ENCODE results near the gene RASA2.

RASA2 gene, protein sequence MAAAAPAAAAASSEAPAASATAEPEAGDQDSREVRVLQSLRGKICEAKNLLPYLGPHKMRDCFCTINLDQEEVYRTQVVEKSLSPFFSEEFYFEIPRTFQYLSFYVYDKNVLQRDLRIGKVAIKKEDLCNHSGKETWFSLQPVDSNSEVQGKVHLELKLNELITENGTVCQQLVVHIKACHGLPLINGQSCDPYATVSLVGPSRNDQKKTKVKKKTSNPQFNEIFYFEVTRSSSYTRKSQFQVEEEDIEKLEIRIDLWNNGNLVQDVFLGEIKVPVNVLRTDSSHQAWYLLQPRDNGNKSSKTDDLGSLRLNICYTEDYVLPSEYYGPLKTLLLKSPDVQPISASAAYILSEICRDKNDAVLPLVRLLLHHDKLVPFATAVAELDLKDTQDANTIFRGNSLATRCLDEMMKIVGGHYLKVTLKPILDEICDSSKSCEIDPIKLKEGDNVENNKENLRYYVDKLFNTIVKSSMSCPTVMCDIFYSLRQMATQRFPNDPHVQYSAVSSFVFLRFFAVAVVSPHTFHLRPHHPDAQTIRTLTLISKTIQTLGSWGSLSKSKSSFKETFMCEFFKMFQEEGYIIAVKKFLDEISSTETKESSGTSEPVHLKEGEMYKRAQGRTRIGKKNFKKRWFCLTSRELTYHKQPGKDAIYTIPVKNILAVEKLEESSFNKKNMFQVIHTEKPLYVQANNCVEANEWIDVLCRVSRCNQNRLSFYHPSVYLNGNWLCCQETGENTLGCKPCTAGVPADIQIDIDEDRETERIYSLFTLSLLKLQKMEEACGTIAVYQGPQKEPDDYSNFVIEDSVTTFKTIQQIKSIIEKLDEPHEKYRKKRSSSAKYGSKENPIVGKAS

DNA sequence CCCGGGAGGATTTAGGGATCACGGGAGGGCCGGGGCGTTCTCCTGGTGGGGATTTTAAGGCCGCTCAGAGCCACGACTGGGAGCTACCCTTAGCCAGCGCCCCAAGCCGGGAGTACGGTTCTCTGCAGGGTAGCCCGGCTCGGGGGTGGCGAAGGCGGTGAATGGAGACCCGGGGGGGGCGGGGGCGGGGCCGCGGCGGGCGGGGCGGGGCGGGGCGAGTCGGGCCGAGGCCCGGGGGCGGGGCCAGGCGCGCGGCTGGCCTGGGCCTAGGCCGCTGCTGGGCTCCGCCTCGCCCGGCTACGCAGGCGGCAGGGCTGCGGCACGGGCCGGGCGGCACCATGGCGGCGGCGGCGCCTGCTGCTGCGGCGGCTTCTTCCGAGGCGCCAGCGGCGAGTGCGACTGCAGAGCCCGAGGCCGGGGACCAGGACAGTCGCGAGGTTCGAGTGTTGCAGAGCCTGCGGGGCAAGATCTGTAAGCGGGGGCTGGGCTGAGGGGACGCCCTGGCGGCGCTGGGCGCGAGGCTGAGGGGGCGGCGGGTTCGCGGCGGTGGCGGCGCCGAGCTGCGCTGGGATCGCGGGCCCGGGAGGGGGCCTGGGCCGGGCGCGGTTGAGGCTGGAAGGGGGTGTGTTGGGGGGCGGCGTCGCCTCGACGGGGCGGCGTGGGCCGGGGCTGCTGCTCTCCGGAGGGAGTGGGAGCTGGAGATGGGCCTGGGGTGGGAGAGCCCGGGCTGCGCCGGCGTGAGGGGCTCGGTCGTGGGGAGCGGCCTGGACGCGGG is at the start of gene RASA2:
RASA2 (plus strand) TSS at position 282 of the 775 bp plus-strand sequence; CDS start at position 339, 57 bp downstream.
- peak; percentile 14 to 76 for DNase-seq

DNA sequence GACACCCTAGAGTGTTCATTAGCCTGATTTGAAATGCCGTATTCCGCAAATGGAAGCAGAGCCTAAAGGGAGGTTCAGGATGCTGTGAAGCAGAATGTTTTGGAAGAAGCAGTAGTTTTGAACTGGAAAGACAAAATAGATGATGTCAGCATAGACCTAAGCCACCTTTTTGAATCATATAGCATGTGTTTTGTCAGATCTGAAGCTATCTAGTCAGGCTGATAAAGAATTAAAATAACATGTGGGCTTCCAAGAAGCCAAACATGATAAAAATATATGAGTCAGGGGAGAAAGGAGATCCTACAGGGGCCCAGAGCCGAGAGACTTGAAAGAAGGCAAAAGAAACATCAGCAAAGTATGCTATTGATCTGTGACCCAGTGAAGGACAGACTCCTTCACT is 47.2 kb upstream of the RASA2 start:
- no peak for DNase-seq

DNA sequence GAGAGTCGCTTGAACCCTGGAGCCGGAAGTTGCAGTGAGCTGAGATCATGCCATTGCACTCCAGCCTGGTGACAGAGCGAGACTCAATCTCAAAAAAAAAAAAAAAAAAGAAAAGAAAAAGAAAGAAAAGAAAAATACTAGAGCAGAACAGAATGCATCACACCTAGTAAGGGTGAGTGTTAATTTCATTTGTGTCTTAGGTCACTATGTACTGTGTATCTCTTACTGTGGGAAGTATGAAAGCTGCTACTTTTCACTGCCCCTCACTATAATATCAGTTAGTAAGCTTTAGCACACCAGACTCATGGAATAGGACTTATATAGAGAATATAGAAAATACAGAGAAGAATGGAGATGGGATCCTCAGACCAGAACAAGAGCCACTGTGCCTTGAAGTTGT is 45.9 kb upstream of the RASA2 start:
- DNase-seq = no peak

DNA sequence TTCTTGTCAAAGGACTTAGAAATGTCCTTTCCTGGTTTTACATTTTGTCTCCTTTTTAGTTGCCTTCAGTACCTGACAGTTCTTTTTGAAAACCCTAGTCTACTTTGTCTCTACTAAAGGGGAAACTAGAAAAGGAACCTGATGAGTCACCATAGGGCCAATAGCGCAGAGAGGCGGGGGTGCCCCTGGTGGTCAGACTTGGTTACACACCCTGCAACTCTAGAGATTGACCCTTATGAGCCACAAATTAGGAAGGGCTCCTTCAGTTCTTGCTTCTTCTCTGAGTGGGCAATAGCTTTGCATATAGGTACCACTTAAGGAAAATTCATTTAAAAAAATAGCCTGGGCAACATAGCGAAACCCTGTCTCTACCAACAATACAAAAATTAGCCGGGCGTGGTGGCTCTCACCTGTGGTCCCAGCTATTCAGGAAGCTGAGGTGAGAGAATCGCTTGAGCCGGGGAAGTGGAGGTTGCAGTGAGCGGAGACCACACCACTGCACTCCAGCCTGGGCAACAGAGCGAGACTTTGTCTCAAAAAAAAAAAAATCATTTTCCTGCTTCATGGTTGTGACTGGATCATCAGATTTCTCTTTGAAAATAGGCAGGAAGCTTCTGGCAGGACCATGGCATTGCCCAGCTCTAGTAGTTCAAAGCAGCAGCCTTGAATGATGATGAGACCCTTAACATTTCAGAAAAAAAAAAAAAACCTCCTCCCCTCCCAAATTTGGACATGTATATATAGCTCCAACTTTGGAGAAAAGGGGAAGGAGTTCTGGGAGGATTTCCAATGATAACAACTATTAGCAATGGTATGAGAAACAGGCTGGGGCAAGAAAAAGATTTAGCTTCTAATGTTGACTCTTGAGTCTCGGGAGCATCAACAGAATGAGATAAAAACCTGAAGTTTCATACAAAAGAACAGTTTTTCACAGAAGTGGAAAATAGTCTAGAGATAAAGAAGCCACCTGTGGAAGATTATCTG is 45.2 kb upstream of the RASA2 start:
- DNase-seq = peak; percentile 24 to 78

DNA sequence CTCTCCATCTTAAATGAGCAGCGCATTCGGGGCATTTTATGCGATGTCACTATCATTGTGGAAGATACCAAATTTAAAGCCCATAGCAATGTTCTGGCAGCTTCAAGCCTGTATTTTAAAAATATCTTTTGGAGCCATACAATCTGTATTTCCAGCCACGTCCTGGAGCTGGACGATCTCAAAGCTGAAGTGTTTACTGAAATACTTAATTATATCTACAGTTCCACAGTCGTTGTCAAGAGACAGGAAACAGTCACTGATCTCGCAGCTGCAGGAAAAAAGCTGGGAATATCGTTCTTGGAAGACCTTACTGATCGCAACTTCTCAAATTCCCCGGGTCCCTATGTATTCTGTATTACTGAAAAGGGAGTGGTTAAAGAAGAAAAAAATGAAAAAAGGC is 44.4 kb upstream of the RASA2 start:
- no peak for DNase-seq

DNA sequence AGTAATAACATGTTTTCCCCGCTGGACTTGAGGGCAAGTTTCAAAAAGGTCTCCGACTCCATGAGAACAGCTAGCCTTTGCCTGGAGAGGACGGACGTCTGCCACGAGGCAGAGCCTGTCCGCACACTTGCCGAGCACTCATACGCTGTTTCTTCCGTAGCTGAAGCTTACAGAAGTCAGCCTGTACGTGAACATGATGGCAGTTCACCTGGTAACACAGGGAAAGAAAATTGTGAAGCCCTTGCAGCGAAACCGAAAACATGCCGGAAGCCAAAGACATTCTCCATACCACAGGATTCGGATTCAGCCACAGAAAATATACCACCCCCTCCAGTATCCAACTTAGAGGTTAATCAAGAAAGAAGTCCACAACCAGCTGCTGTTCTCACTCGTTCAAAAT is 43.9 kb upstream of the RASA2 start:
- no peak for DNase-seq

DNA sequence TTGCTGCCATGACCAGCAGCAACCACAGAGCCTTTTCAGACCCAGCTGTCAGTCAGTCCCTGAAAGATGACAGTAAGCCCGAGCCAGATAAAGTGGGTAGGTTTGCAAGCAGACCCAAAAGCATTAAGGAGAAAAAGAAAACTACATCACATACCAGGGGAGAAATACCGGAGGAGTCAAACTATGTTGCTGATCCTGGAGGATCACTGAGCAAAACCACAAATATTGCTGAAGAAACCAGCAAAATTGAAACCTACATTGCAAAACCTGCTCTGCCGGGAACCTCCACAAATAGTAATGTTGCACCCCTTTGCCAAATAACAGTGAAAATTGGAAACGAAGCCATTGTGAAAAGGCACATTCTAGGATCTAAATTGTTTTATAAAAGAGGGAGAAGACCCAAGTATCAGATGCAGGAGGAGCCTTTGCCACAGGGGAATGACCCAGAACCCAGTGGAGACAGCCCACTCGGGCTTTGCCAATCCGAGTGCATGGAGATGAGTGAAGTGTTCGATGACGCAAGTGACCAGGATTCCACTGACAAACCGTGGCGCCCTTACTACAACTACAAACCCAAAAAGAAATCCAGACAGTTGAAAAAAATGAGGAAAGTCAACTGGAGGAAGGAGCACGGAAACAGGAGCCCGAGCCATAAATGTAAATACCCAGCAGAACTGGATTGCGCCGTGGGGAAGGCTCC is 42.1 kb upstream of the RASA2 start:
- DNase-seq = no peak

DNA sequence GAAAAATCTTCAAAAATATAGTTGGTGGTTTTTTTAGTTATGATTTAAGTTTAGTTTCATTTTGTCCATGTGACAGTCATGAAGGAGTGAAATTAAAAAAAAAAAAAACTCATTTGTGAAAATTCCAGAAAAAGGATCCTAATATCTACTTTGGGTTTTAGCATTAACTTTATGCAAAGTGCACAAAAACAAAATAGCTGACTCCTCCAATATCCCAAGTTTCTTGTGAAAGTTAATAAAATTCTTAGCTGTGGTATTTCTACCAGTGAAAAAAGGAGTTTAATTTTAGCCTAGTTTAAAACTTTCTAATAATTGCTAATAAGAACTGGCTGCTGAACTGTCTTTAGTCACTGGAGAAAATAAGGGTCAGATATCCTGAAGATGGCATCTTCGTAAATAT is 40.8 kb upstream of the RASA2 start:
- DNase-seq = no peak

DNA sequence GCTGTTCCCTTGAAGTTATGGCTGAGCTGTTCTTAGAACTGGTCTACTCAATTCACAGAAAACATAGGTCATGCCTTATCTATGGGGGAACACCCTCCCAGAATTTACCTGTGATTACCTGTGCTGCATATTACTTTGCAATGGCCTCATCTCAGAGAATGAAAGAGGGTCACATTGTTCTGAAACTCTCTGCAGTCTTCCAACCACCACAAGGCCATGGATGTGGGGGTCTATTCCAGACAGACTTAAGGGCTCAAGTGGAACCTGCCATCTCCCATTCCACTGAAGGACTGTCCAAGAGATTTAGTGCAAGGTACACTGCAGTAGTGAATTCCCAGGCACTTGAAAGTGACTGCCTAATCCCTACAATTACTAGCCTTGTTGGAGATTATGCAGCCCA is 40.1 kb upstream of the RASA2 start:
- DNase-seq = no peak

DNA sequence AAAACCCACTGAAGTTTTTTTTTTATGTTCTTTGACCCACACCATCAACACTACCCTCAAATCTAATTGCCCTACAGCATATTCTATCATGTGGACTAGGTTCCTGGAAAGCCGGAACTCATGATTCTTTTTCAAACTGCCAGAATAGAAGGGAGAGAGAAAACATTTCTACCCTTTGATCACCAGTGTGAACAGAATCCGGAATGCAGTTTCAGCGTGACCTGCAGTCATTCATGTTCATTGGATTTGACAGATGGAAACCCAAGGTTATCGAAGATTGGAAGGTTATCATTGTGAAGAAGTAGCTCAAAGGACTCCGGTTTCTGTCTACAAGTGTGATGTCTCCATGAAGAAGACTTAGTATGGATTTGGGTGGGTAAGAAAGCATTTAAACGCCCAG is 39.4 kb upstream of the RASA2 start:
- no peak for DNase-seq

DNA sequence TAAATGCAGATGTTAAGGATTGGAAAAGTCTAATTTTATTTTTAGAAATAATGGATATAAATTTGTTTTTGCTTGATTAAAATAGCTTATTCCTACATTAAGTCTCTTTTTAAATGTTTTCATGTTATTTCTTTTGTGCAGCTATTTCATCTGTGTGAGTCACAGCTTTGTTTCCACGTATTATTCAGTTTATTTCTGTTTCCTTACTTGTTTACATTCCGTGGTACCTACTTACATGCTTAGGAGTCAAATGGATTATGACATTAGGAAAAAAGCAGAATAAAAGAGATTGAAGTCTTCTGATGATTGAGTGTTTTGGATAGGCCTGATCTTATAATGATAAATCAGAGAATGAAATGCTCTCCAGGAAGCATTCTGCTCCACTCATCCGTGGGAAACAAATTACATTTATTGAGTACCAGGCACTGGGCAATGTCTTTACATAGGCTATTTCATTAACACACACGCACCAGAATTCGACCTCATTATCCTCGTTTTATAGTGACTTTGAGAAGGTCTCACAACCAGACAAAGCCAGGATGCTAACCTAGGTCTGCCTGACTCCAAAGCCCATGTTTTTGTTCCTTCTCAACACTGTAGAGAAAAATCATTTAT is 38.1 kb upstream of the RASA2 start:
- no peak for DNase-seq

DNA sequence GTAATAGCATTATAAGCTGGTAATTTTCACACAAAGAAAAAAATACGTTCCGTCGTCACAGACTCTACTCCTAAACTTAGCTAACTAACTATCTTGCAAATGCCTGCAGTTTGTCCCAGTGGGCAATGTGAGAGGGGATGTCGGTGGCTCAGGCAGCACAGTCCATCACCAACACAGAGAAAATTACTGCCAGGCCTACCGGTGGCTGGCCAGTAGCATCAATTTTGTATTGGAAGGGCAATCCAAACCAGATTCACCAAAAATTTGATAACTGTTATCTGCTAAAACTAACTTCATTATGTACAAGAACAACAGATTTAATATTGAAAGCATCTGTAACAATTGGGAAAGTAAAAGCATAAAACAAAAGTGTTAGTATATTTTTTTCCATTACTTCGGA is 37.4 kb upstream of the RASA2 start:
- DNase-seq = no peak

DNA sequence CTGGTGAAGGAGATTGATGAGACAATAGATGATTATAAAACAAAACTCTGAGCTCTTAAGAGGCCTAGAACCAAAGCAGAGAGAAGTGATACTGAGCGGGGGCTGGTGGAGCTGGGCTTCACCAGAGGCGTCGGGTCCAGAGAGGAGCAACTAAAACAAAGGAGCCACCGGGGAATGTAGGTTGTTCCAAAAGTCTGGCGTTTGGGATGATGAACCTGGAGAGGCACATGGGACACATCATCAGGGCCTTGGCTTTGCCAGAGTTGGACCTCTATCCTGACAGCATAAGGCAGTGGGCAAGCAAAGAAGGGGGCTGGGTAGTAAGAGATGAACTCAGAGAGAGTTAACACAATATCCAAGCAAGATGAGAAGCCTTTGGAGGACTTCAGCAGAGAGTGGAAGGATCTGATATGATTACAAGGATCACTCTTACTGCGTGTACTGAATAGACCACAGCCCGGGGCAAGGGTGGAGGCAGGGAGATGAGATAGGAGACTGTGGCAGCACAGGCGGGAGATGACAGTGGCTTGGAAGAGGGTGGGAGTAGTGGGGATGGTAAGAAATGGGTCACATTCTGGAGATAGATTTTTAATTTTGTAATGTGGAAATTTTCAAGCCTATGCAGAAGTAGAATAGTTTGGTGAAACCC is 36.0 kb upstream of the RASA2 start:
- DNase-seq = no peak

DNA sequence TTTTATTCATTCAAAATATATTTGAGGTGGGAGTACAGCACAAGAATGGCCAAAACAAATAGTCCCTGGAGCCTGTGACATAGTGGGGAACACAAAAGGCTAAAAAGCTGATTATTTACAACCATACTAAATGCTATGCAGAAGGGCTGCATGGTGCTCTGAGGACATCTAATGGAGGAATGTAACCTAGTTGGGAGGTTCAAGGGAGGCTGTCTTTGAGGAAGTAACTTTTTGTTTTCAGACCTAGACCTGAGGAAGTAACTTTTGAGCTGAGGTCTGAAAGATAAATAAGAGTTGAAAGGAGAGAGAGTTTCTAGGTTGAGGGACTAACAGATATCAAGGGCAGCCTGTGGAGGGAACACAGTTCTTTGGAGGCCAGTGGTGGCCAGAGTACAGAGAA is 34.8 kb upstream of the RASA2 start:
- DNase-seq = peak in 1 of 2 experiments; percentile 39

DNA sequence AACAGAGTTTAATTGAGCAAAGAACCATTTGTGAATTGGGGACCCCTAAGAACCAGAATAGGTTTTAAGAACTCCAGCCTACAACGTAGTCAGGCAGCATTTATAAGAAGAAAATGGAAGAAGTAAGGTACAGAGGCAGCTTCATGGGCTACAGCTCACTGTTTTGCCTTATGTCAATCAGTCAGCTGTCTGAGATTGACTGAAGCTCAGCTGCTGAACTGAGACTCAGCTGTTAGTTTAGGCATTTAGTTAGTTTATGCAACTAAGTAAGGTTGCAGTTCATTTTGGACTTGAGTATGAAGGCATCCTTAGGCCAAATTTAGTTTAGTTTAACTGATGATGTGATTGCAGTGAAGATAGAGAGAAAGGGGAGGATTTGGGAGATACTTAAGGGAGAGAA is 34.1 kb upstream of the RASA2 start:
- DNase-seq = no peak

DNA sequence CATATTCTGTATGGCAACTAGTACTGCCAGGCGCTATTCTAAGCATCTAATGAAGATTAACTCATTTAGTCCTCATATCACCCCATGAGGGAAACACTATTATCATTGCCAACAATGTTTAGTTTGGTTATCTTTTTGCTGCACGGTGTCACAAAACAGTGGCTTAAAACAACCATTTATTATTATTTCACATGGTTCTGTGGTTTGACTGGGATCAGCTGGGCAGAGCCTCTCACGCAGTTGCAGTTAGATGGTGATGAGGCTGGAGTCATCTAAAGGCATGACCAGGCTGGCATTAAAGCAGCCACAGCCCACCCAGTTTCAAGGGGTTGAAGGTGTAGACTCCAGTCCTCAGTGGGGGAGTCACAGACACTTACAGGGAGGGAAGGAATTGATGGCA is 32.8 kb upstream of the RASA2 start:
- DNase-seq = no peak

DNA sequence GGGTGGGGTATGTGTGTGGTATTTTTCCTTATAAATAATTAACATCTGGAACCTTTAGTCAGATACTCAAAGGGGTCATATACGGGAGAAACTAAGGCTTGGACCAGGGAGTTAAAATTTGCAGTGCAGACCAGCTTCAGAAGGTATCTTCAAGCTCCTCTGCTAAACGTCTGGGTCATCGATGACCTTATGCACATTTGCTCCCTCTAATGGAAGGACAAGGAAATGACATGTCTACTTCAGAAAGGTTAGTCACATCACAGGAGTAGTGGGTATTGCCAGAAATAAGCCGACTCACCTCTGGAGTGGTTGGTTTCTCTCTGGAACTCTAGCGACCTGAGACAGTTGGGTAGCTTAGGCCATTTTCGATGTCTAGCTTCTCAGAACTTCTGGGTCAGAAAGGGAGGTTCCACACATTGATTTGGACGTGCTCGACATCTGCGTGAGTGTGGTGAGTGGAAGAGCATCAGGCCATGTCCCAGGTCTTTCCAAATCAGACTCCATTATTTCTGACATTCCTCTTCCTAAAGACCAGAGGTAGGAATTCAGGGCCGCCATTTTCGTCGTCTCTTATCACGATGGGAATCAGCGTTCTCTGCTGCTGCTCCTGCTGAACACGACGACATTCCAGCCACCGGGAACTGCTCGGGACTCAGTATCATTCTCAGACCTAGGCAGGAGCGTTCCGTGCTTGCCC is 31.8 kb upstream of the RASA2 start:
- peak; percentile 40 to 76 for DNase-seq

DNA sequence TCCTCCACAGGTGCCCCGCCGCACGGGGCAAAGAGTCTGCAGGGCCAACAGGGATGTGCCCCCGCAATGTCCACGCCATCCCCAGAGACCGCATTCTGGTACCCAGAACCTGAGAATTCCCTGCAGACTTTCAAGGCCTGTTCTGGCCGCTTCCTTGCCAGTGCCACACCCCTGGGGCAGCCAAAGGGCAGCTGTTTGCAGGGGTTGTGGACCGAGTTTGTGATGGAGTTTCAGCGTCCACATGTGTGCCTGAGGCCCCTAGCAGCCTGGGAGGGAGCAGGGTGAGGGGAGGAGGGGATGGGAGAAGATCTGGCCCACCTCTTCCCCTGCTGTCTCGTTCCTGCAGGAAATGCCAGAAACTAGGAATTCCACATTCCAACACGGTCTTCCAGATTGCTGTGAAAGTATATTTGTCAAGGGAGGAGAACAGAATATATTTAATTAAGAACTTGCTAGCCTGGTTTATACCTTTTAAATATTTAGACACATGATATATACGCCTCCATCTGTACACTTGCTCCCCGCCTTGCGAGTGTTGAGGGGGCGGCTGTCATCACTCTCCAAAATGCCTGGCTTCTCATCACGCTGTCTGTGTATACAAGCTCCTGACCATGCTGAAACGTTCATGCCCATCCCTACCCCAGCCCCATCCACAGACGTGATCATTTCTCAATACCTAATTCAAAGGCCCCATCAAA is 31.1 kb upstream of the RASA2 start:
- no peak for DNase-seq

DNA sequence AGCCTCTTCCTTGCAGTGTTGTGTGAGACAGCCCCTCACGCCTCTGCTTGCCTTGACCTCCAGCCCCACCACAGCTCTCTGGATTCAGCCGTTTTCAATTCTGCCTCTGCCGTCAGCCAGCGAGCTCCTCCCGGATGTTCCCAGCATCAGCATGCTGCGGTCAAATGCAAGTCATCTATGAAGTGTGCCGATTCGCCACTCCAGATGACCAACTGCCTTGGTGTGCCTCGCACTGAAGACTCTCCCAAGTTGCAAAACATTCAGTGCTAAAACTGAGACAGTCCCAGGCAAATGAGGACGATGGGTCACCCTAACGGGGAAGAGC is 30.6 kb upstream of the RASA2 start:
- no peak for DNase-seq

Measured in SW 1271 (cell line).